GOT3 (cell line): Measurements from ENCODE around the gene SKI.

Source experiments
- DNase-seq: peaks from one replicate; lab custom pipeline; 2025; ENCODE audit warnings: mixed read lengths; lab: John Stamatoyannopoulos, UW

SKI gene

GRCh38 chr1:2306151-2306978 lies 78.2 kb downstream of the SKI start:
- DNase-seq: no peak

GRCh38 chr1:2307064-2307605 lies 79.0 kb downstream of the SKI start:
- no peak for DNase-seq

DNA sequence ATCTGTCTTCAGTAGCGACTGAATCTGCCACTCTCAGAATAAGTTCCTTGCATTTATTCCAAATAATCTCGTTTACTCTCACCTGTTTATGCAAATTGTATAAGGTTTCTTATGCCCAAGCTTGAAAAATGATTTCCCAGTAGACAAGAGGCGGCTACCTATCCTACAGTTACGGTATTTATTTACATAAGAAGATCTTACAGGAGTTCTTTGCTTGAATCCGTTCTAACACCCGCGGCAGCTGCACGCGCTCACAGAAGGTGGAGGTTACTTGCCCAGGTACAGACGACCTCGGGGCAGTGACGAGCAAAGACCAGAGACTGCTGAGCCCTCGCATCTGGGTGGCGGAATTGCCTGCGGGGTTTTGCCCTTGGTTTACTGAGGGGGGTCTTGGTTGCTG lies 79.9 kb downstream of the SKI start:
- DNase-seq: no peak

GRCh38 chr1:2308844-2309243 lies 80.7 kb downstream of the SKI start:
- DNase-seq: no peak

DNA sequence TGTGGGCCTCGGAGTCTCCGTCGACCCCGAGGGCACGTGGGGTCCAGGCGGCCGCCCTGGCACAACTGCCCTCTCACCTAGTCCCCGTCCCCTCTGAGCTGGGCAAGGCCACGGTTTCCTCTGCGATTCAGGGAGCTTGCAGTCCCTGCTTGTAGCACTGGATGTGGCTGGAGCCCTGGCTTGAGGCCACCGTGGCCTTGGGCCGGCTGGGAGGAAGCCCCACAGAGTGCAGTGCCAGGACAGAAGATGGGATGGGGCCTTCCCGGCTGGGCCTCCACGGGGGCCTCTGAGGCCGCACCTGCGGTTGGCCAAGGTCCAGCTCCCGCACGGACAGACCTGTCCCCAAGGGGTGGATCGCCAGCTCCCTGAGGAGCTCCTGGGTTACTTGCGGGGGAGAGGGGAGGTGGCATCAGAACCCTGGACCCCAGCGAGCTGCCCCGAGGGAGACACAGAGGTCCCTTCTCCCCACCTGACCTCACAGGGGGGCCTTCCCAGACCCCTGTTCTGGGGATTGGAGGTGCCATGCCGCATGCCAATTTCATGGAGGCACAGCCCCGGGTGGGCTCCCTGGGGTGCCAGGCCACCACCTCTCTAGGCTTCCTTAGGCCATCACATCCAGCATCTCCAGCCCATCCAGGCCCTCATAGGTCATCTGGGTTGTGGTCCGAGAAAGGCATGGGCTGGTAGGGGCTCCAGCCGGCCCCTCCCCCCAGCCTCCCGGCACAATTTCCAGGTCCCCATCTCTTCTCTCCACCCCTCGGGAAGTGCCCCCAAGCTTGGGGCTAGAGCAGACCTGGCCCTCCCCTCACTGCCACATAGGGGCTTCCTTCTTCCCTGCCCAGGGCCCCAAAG lies 82.4 kb downstream of the SKI start:
- DNase-seq: no peak

DNA sequence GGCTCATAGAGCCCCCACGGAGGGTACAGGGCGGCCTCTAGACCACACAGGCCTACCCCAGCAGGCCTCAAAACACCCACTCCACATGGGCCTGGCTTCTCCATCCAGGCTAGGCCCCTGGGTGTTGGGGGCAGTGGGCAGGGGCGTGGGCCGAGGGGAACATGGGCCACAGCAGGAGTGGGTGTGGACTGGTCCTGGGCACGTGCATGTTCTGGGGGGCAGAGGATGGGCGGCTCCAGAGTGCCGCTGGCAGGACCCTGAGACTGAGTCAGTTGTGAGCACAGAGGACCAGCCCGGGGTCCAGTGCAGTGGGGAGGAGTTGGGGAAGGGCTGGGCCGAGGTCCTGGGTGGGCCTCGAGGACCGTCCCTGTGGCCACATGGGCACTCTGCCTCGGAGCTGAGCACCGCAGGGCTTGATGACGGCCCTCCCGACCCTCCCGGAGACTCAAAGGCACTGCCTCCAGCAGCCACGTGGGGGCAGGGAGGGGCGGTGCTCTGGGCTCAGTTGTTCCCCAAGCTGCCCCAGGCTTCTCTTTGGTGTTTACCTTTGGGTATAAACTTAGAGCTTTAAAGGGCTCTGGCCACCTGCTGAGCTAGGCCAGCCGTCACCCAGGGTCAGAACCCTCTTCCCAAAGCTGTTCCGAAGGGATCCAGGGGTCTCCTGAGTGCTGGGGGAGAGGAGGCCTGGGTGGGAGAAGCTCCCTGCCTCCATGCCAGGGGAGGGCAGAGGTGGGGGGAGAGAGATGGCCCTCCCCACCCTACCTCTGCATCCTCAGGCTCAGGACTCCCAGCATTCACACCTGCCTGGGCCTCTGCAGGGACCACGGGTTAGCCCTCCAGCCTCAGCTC lies 83.3 kb downstream of the SKI start:
- DNase-seq: no peak

GRCh38 chr1:2312160-2312514 lies 84.0 kb downstream of the SKI start:
- DNase-seq: no peak

- DNase-seq: no peak
Observed at GRCh38 chr1:2312515-2313301, 84.6 kb downstream of the SKI start.

GRCh38 chr1:2313651-2314261 lies 85.6 kb downstream of the SKI start:
- no peak for DNase-seq

GRCh38 chr1:2314273-2314802 lies 86.2 kb downstream of the SKI start:
- DNase-seq: no peak

DNA sequence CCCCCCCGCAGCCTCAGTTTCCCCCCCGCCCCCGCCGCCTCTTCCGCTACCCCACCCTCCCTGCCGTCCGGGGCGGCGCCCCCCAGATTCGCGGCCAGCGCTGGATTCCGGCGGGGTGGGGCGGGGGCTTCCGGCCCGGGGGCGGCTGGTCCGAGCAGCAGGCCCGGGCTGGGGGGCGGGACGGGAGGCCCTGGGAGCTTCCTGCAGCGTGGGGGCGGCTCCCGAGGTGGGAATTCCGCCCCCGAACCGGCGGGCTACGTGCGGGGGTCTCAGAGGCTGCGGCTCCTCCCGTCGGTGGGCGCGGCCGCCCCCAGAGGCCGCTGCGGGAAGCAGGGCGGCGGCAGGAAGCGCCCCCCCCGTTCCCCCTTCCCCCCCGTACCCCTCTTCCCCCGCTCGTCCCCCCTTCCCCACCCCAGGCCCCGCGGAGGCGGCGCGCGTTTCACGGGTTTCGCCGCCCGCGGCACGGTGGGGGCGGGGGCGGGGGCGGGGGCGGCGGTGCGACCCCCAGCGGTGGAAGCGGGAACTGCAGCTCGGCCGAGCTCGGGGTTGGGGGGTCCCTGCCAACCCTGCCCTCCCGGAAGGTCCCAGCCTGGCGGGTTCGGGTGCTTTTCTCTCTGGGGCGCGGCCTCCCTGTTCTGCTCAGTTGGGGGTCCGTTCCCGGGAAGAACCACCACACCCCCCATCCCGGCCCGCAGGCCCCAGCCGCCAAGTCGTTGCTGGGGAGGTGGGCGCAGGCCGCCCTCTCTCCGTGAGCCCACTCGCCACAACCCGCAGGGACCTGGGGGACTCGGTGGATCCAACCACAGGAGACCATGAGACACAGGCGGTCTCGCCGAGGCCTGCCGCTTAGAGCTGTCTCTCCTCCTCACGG lies 86.9 kb downstream of the SKI start:
- no peak for DNase-seq

DNA sequence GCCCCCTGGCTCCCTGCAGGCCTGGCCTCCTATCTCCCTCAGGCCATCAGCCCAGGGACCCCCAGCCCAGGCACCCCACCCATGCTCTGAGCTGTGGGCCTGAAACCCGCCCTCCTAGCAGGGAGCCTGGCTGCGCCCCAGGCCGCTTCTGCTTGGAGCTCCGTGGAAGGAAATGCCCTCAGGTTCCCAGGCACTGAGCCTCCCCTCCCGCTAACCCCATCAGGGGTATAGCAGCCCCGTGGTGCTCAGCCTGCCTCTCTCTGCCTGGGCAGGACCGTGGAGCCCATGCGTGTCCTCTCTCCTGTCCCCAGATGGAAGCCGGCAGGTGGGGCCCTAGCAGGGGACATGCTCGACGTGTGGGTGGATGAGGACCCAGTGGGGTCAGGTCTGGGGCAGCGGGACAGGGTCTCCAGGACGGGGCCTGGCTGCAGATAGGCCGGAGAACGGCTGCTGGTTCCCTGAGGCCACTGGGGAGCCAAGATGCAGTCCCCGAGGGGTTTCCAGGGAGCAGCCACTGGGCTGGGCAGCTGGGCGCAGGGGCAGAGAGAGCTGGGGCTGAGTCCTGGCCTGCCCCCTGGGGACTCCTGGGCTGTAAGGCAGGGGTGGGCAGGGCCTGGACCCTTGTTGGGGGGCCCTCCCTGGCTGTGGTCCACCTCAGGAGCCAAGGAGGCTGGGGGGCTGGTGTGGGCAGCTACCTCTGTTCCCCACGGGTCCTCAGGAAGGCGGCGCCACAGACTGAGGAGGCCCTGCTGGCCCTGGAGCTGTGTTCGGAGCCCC lies 87.7 kb downstream of the SKI start:
- no peak for DNase-seq

DNA sequence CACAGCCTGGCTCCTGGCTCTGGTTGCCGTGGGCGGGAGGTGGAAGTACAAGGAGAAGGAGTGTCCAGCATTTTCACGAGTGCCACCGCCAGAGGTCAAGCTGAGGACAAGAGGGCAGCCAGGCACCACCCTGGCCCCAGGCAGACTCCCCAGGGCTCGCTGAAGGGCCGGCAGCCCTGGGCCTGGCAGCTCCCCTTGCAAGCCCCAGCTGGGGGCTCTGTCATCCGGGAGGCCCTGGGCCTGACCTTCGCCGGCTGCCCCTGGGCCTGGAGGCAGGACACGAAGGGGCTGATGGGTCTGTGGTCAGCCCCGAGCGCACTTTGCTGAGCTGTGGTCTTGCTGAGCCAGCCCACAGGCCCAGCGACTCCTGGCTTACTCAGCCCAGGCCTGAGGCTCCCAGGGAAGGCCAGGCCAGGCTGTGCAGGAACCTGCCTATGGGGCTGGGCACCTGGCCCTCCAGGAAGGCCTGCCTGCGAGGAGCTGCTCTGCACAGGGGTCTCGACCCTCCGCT lies 88.4 kb downstream of the SKI start:
- no peak for DNase-seq

GRCh38 chr1:2317230-2318065 lies 89.3 kb downstream of the SKI start:
- no peak for DNase-seq

DNA sequence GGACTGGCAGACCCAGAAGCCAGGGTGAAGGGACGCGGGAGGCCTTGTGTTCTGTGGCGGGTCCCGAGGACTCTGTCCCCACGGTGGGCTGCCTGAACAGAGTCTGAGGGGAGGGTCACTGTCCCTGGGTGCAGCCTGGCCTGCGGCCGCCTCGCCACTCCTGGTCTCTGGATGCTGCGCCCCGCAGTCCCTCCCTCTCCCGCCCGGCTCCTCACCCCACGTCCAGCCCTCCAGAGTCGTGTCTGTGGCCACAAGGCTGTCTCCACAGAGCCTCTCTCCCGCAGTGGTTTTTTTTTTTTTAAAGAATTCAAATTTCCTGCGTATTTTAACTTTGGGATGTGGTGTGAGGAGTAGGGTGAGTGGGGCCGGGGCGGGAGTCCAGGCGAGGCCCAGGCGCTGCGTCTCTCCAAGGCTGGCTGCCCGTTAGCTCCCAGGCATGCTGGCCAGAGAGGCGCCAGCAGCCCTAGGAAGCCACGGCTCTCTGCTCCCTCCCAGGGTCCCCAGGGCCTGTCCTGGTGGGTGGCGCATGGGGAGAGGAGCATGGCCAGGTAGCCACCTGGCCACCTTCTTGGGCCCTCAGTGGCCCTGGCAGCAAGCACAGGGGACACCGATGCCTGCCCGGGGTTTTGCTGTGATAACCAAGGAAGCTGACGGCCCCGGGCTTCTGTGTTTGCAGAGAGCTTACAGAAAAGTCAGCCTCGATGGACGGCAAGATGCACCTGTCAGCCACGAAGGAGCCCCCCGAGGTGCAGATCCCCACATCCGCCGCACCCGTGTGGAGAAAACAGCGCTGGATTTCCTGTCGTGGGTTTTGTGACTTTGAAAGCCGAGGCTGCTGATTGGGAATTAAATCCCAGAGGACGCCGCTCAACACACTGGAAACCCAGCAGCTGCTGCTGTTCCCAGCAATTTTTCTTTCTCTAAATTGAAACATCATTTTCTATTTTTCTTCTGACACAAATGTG lies 90.5 kb downstream of the SKI start:
- no peak for DNase-seq

DNA sequence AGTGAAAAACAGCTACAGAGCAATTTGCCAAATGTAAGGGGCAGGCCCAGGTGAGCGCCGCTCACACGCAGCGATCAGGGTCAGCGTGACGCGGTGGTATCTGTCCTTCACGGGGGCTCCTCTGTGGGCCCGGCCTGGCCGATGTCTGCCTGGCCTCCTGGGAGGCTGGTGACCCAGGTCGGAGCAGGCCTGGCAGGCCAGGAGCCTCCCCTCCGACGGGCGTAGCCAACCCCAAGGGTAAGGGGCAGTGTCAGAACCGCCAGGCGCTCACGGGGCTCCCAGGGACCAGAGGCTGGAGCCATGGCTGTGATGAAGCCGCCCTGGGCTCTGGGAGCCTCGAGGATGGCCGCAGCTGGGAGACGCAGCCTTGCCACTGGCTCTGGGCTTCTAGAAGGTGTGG lies 91.2 kb downstream of the SKI start:
- DNase-seq: no peak
